Endothelial cell of umbilical vein (primary cell): ENCODE measurements around the gene CDK5. TPM values are rescaled to one million over a fixed set of nuclear protein-coding genes. Genes with fewer than 3 reads are reported as not detected.

Experiments used
- BruUV-seq: library from RNA; stranded (reverse); fragments of 400-500 nt; replicated peaks from 2 replicates; lab custom pipeline; 2021; lab: Mats Ljungman, UMichigan
- CTCF ChIA-PET: fragments of 300-600, 350-600 bp; sonication (Branson Sonifier 250); formaldehyde crosslinking; loops from one replicate; lab custom pipeline; 2021; ENCODE audit warnings: antibody characterized with exemption, inconsistent platforms; lab: Charles Lee
- POLR2A ChIA-PET: fragments of 300-600, 350-600 bp; sonication (Branson Sonifier 250); formaldehyde crosslinking; loops from one replicate; lab custom pipeline; 2021; ENCODE audit warnings: antibody characterized with exemption, inconsistent platforms; lab: Charles Lee
- DNase-seq: peaks from one replicate; pipeline ENCODE4 v3.0.0-alpha.2; 2011; ENCODE audit warnings: low read depth, low spot score
- FAIRE-seq: peaks from 2 replicates; lab custom pipeline; 2011; peaks lifted over from hg19 to GRCh38; lab: Jason Lieb, UNC
- H2AFZ ChIP-seq: 2 replicates; pipeline ENCODE4 v1.6.0; 2012; ENCODE audit warnings: low read depth, low read length, control low read depth, inconsistent platforms
- H3K27ac ChIP-seq: 2 replicates; pipeline ENCODE4 v1.5.1; 2011; ENCODE audit warnings: low read depth, mild to moderate bottlenecking, control low read depth, low read length, moderate library complexity; ENCODE audit not compliant: insufficient read depth
- H3K27me3 ChIP-seq, 2 experiments: 2 replicates each; pipeline versions ENCODE4 v1.6.0 to v1.6.1; 2011; ENCODE audit warnings: low read length in 2 of 2, mixed read lengths in 1 of 2; ENCODE audit not compliant: control insufficient read depth in 2 of 2, insufficient read depth in 2 of 2
- H3K36me3 ChIP-seq, 2 experiments: 2 replicates in 1 of 2; 3 replicates in 1 of 2; pipeline ENCODE4 v1.5.1; 2011; ENCODE audit warnings: low read length in 2 of 2, mild to moderate bottlenecking in 1 of 2, moderate library complexity in 1 of 2; ENCODE audit not compliant: control insufficient read depth in 2 of 2, insufficient read depth in 2 of 2; ENCODE audit errors: extremely low read depth in 1 of 2
- H3K4me1 ChIP-seq: 3 replicates; pipeline ENCODE4 v1.5.1; 2011; ENCODE audit warnings: mild to moderate bottlenecking, low read length; ENCODE audit not compliant: control insufficient read depth, insufficient read depth; ENCODE audit errors: extremely low read depth
- H3K4me2 ChIP-seq: 2 replicates; pipeline ENCODE4 v1.6.1; 2011; ENCODE audit warnings: low read length, control low read depth, mixed read lengths; ENCODE audit not compliant: insufficient read depth
- H3K4me3 ChIP-seq, 3 experiments: fragments of 200-600 bp in 1 of 3; sonication (generic), shearing (Covaris generic) in 1 of 3; replicated peaks in 1 of 3; 2 replicates each; pipeline ENCODE4 v1.5.1; 2011 to 2016; ENCODE audit warnings: control low read depth in 3 of 3, low read length in 3 of 3, mild to moderate bottlenecking in 2 of 3, inconsistent platforms in 1 of 3, low read depth in 1 of 3, moderate library complexity in 1 of 3; ENCODE audit not compliant: insufficient read depth in 1 of 3
- H3K79me2 ChIP-seq: 2 replicates; pipeline ENCODE4 v1.6.0; 2012; ENCODE audit warnings: low read length, inconsistent platforms; ENCODE audit not compliant: control insufficient read depth, insufficient read depth
- H3K9ac ChIP-seq: replicated peaks from 2 replicates; pipeline ENCODE3; 2011; ENCODE audit warnings: low read length, control low read depth; ENCODE audit not compliant: insufficient read depth; ENCODE audit errors: extremely low read depth
- H3K9me1 ChIP-seq: replicated peaks from 3 replicates; pipeline ENCODE4 v1.6.0; 2011; ENCODE audit warnings: mild to moderate bottlenecking, low read length; ENCODE audit not compliant: control insufficient read depth, insufficient read depth; ENCODE audit errors: extremely low read depth
- H3K9me3 ChIP-seq: replicated peaks from 2 replicates; pipeline ENCODE4 v1.5.1; 2012; ENCODE audit warnings: low read length, inconsistent platforms; ENCODE audit not compliant: control insufficient read depth, insufficient read depth
- H4K20me1 ChIP-seq: replicated peaks from 2 replicates; pipeline ENCODE3; 2011; ENCODE audit warnings: mild to moderate bottlenecking, low read length; ENCODE audit not compliant: control insufficient read depth, insufficient read depth; ENCODE audit errors: extremely low read depth
- CTCF ChIP-seq, 2 donors: IDR thresholded peaks; 1 replicate in 1 of 2; 2 replicates in 1 of 2; pipeline ENCODE4 v1.5.1; 2011; ENCODE audit warnings: low read length in 2 of 2, mild to moderate bottlenecking in 2 of 2, moderate library complexity in 2 of 2, control low read depth in 1 of 2, inconsistent platforms in 1 of 2, low read depth in 1 of 2; ENCODE audit not compliant: insufficient read depth in 1 of 2; ENCODE audit errors: extremely low read depth in 1 of 2
- EZH2 ChIP-seq: IDR thresholded peaks from 2 replicates; pipeline ENCODE4 v1.6.1; 2012; ENCODE audit warnings: borderline replicate concordance, low read depth, mild to moderate bottlenecking, moderate library complexity, low read length, inconsistent platforms; ENCODE audit not compliant: severe bottlenecking
- FOS ChIP-seq: IDR thresholded peaks from 2 replicates; pipeline ENCODE4 v1.6.1; 2011; ENCODE audit warnings: mild to moderate bottlenecking, low read length, moderate library complexity, borderline replicate concordance; ENCODE audit not compliant: insufficient read depth
- GATA2 ChIP-seq: IDR thresholded peaks from 2 replicates; pipeline ENCODE4 v1.7.0; 2011; ENCODE audit warnings: low read depth, mild to moderate bottlenecking, moderate library complexity, mixed read lengths, low read length; ENCODE audit not compliant: insufficient read length, insufficient read depth
- JUN ChIP-seq: IDR thresholded peaks from 2 replicates; pipeline ENCODE4 v1.6.1; 2011; ENCODE audit warnings: borderline replicate concordance, low read depth; ENCODE audit not compliant: insufficient read length, insufficient read depth
- MAX ChIP-seq: IDR thresholded peaks from 2 replicates; pipeline ENCODE4 v1.6.1; 2011; ENCODE audit not compliant: insufficient read depth, insufficient read length
- MYC ChIP-seq: IDR thresholded peaks from one replicate; pipeline ENCODE4 v1.6.1; 2011; ENCODE audit warnings: mild to moderate bottlenecking, low read depth, low read length
- POLR2A ChIP-seq: IDR thresholded peaks from 2 replicates; pipeline ENCODE4 v1.6.1; 2012; ENCODE audit warnings: low read depth, mild to moderate bottlenecking, control low read depth, low read length
- POLR2AphosphoS5 ChIP-seq: IDR thresholded peaks from 2 replicates; pipeline ENCODE4 v1.6.1; 2012; ENCODE audit warnings: low read depth, mild to moderate bottlenecking, control low read depth, low read length, moderate library complexity; ENCODE audit not compliant: insufficient read depth
- dilution Hi-C: fragments of 300-500 bp; cut with MboI; formaldehyde crosslinking; loops from one replicate; pipeline ENCODE4 v1.15.0; 2019; ENCODE audit warnings: low sequenced_read_pairs; ENCODE audit not compliant: extremely low pct_ligation_motif_present
- intact Hi-C: fragments of 100-400 bp; cut with micrococcal nuclease; formaldehyde crosslinking; loops from one replicate; pipeline ENCODE4 v1.10.0; 2022
- polyA plus RNA-seq, 4 experiments: library from polyadenylated mRNA; depleted of rRNA in 3 of 4; stranded (reverse) in 3 of 4; unstranded in 1 of 4; fragments of >200 nt; gene quantifications; 2 replicates each; pipeline versions ENCODE4 v1.2.1 to v1.2.3, GENCODE V29; 2011 to 2012; ENCODE audit warnings: missing spikeins in 1 of 4
- total RNA-seq: library from RNA; stranded (reverse); gene quantifications from 2 replicates; pipeline ENCODE4 v1.2.3, GENCODE V29; 2021

Gene CDK5
- total and polyA plus RNA-seq, 2 donors (not counting 3 experiments of a cell fraction or from before 2014, with no cell fraction given): 16.5 to 38.3 TPM

GRCh38 chr7:151078233-151079040 lies 20.7 kb upstream of the CDK5 start:
- peaks cover 30% of the 10 kb centered on the region for H3K4me1 ChIP-seq
- DNase-seq: no peak
- no peaks in the 10 kb centered on the region for H4K20me1 ChIP-seq
- dilution Hi-C loops (no loop called here), intact Hi-C loops (no loop called here)
- H3K36me3 ChIP-seq: peaks cover 2 to 23% of the 10 kb centered on the region in 2 experiments
- no peaks in the 10 kb centered on the region for H3K9me3 ChIP-seq
- H3K27me3 ChIP-seq: no peaks in the 10 kb centered on the region
- no peak overlapping the region for H3K9ac ChIP-seq
- no peak overlapping the region for H3K4me2 ChIP-seq
- no TSS peak for BruUV-seq
- FAIRE-seq: no peak
- TF ChIP-seq MAX (no peak), CTCF (IDR thresholded peaks at IDR 0.05; ENCODE audit: extremely low read depth in 1 of 2, insufficient read depth in 1 of 2, low read depth in 1 of 2, low read length in 2 of 2) (no peak), JUN (no peak), POLR2A (no peak), POLR2AphosphoS5 (no peak), EZH2 (no peak), GATA2 (no peak), MYC (no peak), FOS (no peak)
- no peaks in the 10 kb centered on the region for H3K9me1 ChIP-seq
- H3K4me3 ChIP-seq: no peak overlapping the region
- ChIA-PET CTCF (interaction anchor here (0.8 to 3.0 kb wide), 5 partner anchors 30 to 180 kb away, joined by 3 to 12 read pairs (median 4); no protein-coding TSS in a partner anchor), POLR2A (no interaction called here)
- H3K27ac ChIP-seq: no peak overlapping the region
- H2AFZ ChIP-seq: no peak overlapping the region
- H3K79me2 ChIP-seq: peaks cover 28% of the 10 kb centered on the region
